Thymus (tissue), 11 donors: ENCODE data around the gene PBRM1. TPM values are rescaled to one million over a fixed set of nuclear protein-coding genes. Genes with fewer than 3 reads are reported as not detected.

Source experiments
- DNase-seq, 9 donors: peaks; one replicate each; pipeline ENCODE4 v3.0.0-alpha.2; 2013; ENCODE audit warnings: low spot score in 9 of 9, low read depth in 6 of 9, missing footprints in 1 of 9
- H3K27ac ChIP-seq, 2 donors: one replicate each; pipeline ENCODE4 v1.5.1; 2013; ENCODE audit warnings: control low read depth in 1 of 2, low read depth in 1 of 2, low read length in 1 of 2, mild to moderate bottlenecking in 1 of 2, moderate library complexity in 1 of 2
- H3K27me3 ChIP-seq, 2 donors: one replicate each; pipeline ENCODE4 v1.5.1; 2013; ENCODE audit warnings: low read length in 1 of 2; ENCODE audit not compliant: control insufficient read depth in 2 of 2, insufficient read depth in 1 of 2
- H3K36me3 ChIP-seq, 2 donors: one replicate each; pipeline ENCODE4 v1.5.1; 2013; ENCODE audit warnings: low read length in 1 of 2, mild to moderate bottlenecking in 1 of 2, moderate library complexity in 1 of 2; ENCODE audit not compliant: control insufficient read depth in 2 of 2, insufficient read depth in 2 of 2
- H3K4me1 ChIP-seq, 2 donors: one replicate each; pipeline ENCODE4 v1.5.1; 2013; ENCODE audit warnings: low read length in 2 of 2; ENCODE audit not compliant: control insufficient read depth in 2 of 2, insufficient read depth in 2 of 2
- H3K4me3 ChIP-seq, 2 donors: one replicate each; pipeline ENCODE4 v1.5.1; 2013; ENCODE audit warnings: low read length in 2 of 2, control low read depth in 1 of 2, mild to moderate bottlenecking in 1 of 2
- H3K9me3 ChIP-seq, 2 donors: one replicate each; pipeline ENCODE4 v1.5.1; 2013; ENCODE audit warnings: low read length in 1 of 2, mild to moderate bottlenecking in 1 of 2; ENCODE audit not compliant: control insufficient read depth in 2 of 2, insufficient read depth in 1 of 2
- WGBS: extraction: QIAGEN DNeasy Blood & Tissue Kit; methylation state at CpG from one replicate; pipeline ENCODE4 v1.1.7; 2013; 5-methylcytosine and 5-hydroxymethylcytosine counted together
- polyA plus RNA-seq: library from polyadenylated mRNA; stranded (reverse); fragments of 200-250 nt; gene quantifications from one replicate; pipeline ENCODE4 v1.2.3, GENCODE V29; 2013
- total RNA-seq: library from RNA; stranded (reverse); fragments of 120-200 nt; gene quantifications from one replicate; pipeline ENCODE4 v1.2.4, GENCODE V29; 2013
- donor health status: healthy.

The PBRM1 gene
- total and polyA plus RNA-seq, 2 donors = 15.7 to 48.1 TPM

DNA sequence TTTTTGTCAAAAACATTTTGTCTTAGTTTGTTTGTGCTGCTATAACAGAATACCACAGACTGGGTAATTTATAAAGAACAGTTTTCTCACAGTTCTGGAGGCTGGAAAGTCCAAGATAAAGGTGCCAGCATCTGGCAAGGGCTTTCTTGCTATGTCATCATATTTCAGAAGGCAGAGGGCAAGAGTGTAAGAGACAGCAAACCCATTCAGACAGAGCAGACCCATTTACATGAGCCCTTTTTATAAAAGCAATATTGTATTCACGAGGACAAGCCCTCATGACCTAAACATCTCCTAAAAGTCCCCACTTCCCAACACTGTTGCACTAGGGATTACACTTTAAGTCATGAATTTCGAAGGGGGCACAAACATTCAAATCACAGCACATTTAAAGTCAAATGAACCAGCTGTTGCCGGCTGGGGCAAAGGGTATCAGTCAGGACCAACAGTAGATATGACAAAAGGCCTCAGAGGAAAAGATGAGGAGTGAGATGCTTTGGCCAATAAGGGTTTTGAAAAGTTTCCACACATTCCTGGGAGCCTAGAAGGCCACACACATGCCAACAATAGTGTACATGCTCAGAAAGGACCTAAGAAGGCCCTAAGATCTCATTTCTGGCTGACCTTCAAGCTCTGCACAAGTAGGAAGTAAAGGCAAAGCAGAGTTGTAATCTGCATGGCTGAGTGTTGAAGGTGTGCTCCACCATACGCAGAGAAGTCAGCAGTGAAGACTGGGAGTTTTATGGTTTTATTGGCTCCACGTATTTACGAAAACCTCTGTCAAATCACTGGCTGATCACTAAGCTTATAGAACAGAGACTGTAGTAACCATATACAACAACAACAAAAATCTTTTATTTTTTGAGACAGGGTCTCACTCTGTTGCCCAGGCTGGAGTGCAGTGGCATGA lies 111.4 kb downstream of the PBRM1 start:
- Histone ChIP-seq H3K27ac (no peak overlapping the region), H3K27me3 (no peaks in the 10 kb centered on the region), H3K4me3 (no peak overlapping the region), H3K4me1 (no peaks in the 10 kb centered on the region), H3K36me3 (peaks cover 45 to 86% of the 10 kb centered on the region in 2 donors), H3K9me3 (no peaks in the 10 kb centered on the region)
- 98% methylated on average over 6 of the region's 6 CpGs for WGBS
- no peak for DNase-seq

DNA sequence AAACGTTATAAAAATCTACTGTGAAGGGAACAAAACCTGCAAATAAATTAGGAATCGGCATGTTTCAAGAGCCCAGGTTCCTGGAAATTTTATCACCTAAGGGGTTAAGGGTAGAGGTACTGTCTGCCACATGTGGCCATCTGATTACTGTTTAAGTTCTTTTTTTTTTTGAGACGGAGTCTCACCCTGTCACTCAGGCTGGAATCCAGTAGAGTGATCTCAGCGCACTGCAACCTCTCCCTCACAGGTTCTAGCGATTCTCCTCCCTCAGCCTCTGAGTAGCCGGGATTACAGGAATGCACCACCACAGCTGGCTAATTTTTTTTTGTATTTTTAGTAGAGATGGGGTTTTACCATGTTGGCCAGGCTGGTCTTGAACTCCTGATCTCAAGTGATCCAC lies 113.5 kb downstream of the PBRM1 start:
- WGBS = 95% methylated on average over 6 of the region's 6 CpGs
- H3K36me3 ChIP-seq = peaks cover 30 to 75% of the 10 kb centered on the region in 2 donors
- no peaks in the 10 kb centered on the region for H3K27me3 ChIP-seq
- H3K9me3 ChIP-seq = no peaks in the 10 kb centered on the region
- H3K4me3 ChIP-seq = no peak overlapping the region
- DNase-seq = no peak
- no peak overlapping the region for H3K27ac ChIP-seq
- no peaks in the 10 kb centered on the region for H3K4me1 ChIP-seq

DNA sequence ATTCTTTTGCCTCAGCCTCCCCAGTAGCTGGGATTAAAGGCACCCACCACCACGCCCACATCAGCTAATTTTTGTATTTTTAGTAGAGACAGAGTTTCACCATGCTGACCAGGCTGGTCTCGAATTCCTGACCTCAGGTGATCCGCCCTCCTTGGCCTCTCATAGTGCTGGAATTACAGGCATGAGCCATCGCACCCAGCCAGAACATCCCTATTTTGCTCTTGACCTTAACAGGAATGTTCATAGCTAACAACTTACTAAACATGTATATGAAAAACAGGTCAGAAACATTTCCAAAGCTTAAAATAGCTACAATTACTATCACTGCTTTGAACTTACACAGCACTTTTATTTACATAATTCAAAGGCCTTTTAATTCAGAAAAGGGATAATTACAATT lies 115.6 kb downstream of the PBRM1 start:
- DNase-seq = no peak
- H3K27me3 ChIP-seq = no peaks in the 10 kb centered on the region
- no peaks in the 10 kb centered on the region for H3K4me1 ChIP-seq
- no peak overlapping the region for H3K27ac ChIP-seq
- peaks cover 30 to 57% of the 10 kb centered on the region in 2 donors for H3K36me3 ChIP-seq
- no peaks in the 10 kb centered on the region for H3K9me3 ChIP-seq
- 98% methylated on average over 4 of the region's 4 CpGs for WGBS
- no peak overlapping the region for H3K4me3 ChIP-seq

DNA sequence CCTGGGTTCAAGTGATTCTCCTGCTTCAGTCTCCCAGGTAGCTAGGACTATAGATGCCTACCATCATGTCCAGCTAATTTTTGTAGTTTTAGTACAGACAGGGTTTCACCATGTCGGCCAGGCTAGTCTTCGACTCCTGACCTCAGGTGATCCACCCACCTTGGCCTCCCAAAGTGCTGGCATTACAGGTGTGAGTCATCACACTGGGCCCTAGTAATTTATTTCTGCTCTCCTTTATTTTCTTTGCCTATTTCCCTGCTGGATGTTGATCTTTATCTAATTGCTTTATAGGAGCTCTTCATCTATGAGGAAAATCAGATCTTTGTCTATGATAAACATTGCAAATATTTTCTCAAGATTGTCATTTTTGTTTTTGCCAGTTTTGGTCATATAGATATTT lies 117.6 kb downstream of the PBRM1 start:
- H3K9me3 ChIP-seq = no peaks in the 10 kb centered on the region
- no peak for DNase-seq
- no peaks in the 10 kb centered on the region for H3K4me1 ChIP-seq
- no peak overlapping the region for H3K4me3 ChIP-seq
- H3K27me3 ChIP-seq = no peaks in the 10 kb centered on the region
- WGBS = 95% methylated on average over 2 of the region's 2 CpGs
- H3K27ac ChIP-seq = no peak overlapping the region
- H3K36me3 ChIP-seq = peaks cover 27 to 53% of the 10 kb centered on the region in 2 donors

DNA sequence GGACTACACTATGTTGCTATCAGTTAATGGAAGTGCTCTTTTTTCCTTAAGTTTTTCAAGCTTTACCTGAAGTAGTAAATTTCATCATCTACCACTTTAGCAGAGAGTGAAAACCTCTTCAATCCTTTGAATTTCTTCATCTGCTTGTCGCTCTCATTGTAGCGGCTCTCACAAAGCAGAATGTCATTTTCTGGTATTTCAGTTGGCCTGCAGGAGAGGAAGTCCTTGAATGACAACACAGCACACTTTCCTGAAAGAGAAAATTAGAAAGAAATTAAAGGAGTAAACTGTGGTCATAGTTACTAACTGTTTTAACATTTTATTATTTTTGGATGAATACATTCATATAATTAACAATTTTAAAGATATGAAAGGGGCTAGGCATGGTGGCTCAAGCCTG lies 121.7 kb downstream of the PBRM1 start:
- no peak for DNase-seq
- Histone ChIP-seq H3K27ac (no peak overlapping the region), H3K9me3 (no peaks in the 10 kb centered on the region), H3K27me3 (no peaks in the 10 kb centered on the region), H3K4me3 (no peak overlapping the region), H3K4me1 (no peaks in the 10 kb centered on the region), H3K36me3 (peaks cover 42 to 61% of the 10 kb centered on the region in 2 donors)
- 97% methylated on average over 2 of the region's 2 CpGs for WGBS

DNA sequence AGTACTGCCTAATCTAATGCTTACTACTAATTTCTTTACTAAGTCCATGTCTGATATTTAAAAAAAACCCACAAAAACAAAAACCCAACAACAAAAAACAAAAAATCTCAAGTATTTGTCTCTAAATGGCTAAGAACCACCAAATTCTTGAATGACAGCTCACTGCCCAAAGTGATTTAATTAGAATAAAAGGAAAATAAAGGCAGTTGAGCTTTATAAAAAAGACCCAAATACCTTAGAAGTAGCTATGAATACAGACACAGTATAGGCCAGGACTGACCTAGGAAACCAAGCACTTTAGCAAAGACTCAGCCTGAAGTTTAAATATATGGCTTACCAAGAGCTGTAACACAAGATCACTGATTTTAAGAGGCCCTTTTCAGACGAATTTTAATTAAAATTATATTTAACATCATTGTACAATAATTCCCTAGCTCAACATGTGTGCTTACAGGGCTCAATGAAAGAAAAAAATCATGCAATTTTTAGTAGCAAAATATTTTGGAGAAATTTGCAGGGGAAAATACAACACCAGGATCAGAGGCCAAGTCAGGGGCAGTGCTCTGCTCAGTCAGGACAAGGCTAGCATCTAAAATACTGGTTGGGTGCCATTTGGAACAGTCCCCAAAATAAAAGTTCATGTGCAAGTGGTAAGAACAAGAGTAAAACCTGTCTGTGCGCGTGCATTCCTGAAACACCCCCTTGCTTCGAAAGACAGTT lies 124.5 kb downstream of the PBRM1 start:
- WGBS = 92% methylated on average over 4 of the region's 4 CpGs
- no peaks in the 10 kb centered on the region for H3K4me1 ChIP-seq
- no peak for DNase-seq
- H3K36me3 ChIP-seq = peaks cover 65 to 76% of the 10 kb centered on the region in 2 donors
- H3K9me3 ChIP-seq = no peaks in the 10 kb centered on the region
- no peak overlapping the region for H3K27ac ChIP-seq
- H3K27me3 ChIP-seq = no peaks in the 10 kb centered on the region
- H3K4me3 ChIP-seq = no peak overlapping the region

DNA sequence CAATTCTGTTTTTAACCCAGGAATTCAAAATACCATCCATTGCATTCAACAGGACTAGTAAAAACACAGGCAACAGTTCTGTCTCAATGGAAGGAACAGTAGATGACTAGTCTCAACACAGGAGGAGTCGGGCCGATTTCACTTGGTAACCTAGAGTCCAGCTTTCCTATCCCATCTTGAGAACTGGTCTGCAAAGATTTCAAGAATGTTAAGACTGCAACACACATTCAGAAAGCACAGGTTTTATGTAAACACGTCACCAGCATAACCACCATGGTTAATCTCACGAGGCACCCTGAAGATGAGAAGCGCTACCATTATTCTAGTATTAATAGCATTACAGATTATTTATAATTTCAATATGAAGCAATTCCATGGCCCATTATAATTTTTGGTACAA lies 127.3 kb downstream of the PBRM1 start:
- no peaks in the 10 kb centered on the region for H3K4me1 ChIP-seq
- no peak for DNase-seq
- no peak overlapping the region for H3K4me3 ChIP-seq
- H3K36me3 ChIP-seq = peaks cover 70 to 84% of the 10 kb centered on the region in 2 donors
- 99% methylated on average over 5 of the region's 5 CpGs for WGBS
- no peaks in the 10 kb centered on the region for H3K9me3 ChIP-seq
- no peaks in the 10 kb centered on the region for H3K27me3 ChIP-seq
- no peak overlapping the region for H3K27ac ChIP-seq

DNA sequence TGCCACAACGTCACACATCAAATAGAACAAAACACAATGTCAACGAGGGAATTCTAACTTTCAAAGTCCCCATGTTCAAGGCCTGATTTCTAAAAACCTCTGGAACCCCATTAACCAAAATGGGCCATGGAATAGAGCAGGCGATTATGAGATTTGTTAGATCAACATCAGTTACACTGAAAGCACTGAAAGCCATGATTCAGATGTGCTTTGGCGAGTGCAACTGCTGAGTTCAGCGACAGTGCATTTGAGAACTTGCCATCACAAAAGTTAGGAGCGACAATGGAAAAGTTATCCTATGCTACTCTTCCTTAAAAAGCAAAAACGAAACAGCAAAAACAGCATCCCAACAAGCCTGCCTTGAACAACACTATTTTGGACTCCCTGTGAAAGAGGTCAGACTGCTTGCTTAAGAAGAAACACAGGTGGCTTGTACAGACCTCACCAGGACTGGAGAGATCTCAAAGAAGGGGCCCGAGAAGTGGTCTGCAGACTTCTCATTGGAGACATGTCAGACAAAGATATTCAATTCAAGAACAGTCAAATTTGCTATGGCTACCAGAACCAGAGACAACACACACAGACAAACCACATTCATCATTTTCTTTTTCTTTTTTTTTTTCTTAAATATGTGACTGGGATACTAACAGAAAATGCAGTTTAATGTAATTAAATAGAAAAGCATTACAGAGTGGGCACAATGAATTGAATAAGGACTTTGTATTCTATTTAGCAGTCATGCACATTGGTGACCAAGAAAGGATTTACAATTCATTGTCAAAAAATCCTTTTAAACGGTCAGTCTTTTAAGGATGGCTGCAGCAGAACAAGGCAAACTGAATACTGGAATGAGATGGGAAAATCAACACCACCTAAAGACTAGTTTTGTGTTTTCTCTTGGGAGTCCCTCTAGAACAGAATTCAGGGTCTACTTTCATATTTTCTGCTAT lies 128.4 kb downstream of the PBRM1 start:
- 95% methylated on average over 9 of the region's 9 CpGs for WGBS
- H3K4me1 ChIP-seq = no peaks in the 10 kb centered on the region
- no peaks in the 10 kb centered on the region for H3K9me3 ChIP-seq
- DNase-seq = no peak
- no peaks in the 10 kb centered on the region for H3K27me3 ChIP-seq
- H3K27ac ChIP-seq = no peak overlapping the region
- no peak overlapping the region for H3K4me3 ChIP-seq
- peaks cover 68 to 83% of the 10 kb centered on the region in 2 donors for H3K36me3 ChIP-seq
